NCI-H187 treated with DMSO at 0.1 percent for 48 hours (cell line): Measurements from ENCODE around the gene USP36.
"Not testable (repeated sequence)": the region's sequence is repeated elsewhere in the genome, so short reads cannot be mapped to it uniquely, and the experiment has no call there.

Experiments used
- DNase-seq: peaks from one replicate; lab custom pipeline; 2025; lab: John Stamatoyannopoulos, UW

Gene USP36

GRCh38 chr17:78790552-78790951 is 50.1 kb downstream of the USP36 start:
- DNase-seq = no peak

- DNase-seq = no peak
Measured at GRCh38 chr17:78789663-78790181, 50.9 kb downstream of the USP36 start.

- DNase-seq = no peak
Measured at GRCh38 chr17:78789149-78789662, 51.4 kb downstream of the USP36 start.

GRCh38 chr17:78788451-78788850 is 52.2 kb downstream of the USP36 start:
- DNase-seq = no peak

GRCh38 chr17:78787444-78787843 is 53.2 kb downstream of the USP36 start:
- DNase-seq = no peak

DNA sequence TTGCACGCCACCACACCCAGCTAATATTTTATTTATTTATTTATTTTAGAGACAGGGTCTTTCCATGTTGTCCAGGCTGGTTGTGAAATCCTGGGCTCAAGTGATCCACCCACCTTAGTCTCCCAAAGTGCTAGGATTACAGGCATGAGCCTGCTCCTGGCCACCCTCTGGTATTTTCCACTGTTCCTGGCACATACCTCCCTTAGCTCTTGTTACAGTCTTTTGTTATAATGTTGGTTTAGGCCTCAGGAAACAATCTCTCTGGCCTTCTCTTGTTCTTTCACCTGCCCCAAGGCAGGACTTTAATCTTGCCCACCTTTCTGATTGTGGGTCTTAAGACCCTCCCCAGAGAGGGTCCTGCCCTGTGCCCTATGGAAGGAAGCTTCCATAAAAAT is 55.0 kb downstream of the USP36 start:
- no peak for DNase-seq

DNA sequence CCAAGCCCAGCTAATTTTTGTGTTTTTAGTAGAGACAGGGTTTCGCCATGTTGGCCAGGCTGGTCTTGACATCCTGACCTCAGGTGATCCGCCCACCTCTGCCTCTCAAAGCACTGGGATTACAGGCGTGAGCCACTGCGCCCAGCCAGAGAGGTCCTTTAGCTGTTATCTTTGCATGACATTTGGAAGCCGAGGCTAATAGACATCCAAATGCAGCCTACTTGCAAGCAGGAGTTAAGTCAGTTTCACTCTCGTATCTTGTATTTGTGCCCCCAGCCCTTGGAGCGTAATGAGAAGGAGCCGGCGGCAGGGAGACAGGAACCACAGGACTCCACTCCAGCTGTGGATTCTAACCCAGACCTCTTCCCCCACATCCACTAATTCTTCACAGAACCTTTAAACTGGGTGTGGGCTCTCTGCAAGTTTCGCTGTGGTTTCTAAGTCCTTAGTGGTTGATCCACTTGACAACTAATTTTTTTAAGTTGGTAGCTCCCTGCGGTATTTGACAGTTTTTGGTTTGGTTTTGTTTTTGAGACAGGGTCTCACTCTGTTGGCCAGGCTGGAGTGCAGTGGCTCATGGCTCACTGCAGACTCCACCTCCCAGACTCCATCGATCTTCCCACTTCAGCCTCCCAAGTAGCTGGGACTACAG is 55.5 kb downstream of the USP36 start:
- DNase-seq = no peak

DNA sequence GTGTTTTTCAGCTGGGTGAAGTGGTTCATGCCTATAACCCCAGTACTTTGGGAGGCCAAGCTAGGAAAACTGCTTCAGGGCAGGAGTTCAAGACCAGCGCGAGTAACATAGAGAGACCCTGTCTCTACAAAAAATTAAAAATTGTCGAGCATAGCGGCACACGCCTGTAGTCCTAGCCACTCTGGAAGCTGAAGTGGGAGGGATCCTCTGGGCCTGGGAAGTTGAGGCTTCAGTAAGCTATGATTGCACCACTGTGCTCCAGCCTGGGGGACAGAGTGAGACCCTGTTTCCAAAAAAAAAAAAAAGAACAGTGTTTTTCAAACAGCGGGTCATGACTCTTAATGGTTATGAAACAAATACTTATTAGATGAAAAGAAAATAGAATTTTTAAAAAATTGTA is 56.3 kb downstream of the USP36 start:
- DNase-seq = no peak

GRCh38 chr17:78783711-78784324 is 56.8 kb downstream of the USP36 start:
- DNase-seq = no peak

DNA sequence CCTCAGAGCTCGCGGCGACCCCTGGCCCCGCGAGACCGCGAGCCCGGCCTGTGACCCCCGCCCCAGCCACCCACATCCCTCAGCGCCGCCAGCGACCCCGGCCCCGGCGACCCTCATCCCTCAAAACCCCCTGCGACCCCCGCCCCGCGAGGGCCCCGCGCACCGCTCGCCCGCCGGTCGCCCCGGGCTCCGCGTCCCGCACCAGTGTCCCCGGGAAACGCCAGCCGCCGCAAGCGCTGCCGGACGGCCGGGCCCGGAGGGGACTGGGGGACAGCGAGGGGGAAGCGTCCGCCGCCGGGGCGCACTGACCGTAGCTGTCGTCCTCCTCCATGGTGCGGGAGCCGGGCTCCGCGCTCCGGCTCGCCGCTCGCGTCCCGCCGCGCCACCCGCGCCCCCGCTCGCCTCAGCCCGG is 58.7 kb downstream of the USP36 start, which contains the start of gene CYTH1:
CYTH1 (minus strand) TSS at position 381 of the 412 bp plus-strand sequence; CDS start at position 331, 50 bp downstream.
- no peak for DNase-seq

GRCh38 chr17:78781104-78781892 is 59.3 kb downstream of the USP36 start:
- DNase-seq = no peak

DNA sequence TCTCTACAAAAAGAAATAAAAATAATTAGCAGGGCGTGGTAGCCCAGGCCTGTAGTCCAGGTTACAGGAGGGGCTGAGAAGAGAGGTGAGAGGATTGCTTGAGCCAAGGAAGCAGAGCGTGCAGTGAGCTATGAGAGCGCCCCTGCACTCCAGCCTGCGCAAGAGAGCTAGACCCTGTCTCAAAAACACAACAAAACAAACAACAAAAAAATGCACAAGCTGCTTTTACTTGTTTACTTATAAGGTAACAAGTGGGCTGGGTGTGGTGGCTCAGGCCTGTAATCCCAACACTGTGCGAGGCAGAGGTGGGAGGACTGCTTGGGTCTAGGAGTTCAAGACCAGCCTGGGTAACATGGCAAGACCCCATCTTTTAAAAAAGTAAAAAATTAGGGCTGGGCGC is 60.3 kb downstream of the USP36 start:
- no peak for DNase-seq

DNA sequence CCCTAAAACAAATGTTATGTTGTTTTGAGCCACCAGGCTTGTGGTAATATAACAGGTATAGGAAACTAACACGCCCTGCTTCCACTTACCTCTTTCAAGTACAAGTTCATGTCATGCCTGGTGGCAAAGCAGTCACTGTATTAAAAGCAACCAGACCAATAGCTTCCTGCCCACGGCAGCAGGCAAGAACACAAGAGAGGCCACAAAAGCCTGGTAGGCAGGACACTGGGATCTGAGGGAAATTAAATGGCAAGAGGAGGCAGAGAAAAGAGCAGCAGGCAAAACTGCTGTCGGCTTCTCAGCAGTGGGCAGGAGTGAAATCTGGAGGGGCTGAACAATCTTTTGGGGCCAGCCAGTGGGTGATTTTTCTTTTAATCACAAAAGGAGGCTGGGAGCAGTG is 60.8 kb downstream of the USP36 start:
- DNase-seq = peak; percentile 56

- DNase-seq = not testable (repeated sequence)
Measured at GRCh38 chr17:78779286-78779651, 61.3 kb downstream of the USP36 start.

DNA sequence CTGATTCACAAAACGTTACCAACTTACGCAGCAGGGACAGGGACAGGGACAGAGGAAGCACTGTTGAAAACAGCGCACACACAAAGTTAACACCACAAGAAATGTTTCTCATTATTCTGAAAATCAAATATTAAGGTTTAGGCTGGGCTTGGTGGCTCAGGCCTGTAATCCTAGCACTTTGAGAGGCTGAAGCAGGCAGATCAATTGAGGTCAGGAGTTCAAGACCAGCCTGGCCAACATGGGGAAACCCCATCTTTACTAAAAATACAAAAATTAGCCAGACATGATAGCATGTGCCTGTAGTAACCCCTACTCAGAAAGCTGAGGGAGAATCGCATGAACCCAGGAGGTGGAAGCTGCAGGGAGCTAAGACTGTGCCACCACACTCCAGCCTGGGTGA is 62.7 kb downstream of the USP36 start:
- no peak for DNase-seq

DNA sequence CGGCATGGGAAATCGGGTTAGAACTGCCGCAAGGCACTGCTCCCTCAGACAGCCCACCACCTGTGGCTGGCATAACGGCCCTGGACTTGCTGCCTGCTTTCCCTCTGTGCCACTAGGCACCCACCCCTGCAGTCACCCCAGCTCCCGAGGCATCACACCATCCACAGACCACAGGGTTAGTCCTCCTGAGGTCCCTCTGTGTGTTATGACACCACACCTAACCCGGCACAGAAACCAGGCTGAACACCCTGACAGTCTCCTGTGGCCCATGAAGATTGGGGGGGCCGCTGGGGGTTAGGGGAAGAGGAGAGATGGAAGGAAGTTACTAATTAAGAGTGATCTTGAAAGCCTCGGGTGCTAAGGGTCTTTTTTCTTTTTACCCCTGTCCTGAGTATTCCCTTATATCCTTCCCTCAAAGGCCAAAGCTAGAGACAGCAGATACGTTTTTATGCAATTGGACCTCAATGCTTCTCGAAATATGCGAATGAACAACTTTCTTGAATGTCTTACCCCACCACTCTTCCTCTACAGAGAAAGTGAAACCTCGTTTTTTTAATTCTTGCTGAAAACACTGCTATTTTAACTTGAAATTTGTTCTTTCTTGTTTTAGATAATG is 65.5 kb downstream of the USP36 start:
- DNase-seq = no peak

DNA sequence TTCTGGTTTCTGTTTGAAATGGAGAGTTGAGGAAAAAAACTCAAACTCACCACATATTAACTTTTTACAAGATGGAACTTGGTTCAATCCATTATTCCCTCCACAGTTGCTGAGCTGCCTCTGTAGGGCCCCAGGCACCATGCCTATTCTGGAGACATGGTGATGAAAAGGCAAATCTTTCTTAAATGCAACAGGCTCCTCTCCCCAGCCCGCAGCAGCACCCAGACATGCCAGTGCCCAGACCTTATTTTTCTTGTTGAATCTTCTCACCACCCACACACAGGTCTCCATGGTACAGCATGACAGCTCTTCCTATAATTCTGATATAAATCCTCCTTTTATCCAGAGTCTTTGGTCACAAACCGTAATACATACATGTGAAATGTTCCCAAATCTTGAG is 66.2 kb downstream of the USP36 start:
- no peak for DNase-seq

DNA sequence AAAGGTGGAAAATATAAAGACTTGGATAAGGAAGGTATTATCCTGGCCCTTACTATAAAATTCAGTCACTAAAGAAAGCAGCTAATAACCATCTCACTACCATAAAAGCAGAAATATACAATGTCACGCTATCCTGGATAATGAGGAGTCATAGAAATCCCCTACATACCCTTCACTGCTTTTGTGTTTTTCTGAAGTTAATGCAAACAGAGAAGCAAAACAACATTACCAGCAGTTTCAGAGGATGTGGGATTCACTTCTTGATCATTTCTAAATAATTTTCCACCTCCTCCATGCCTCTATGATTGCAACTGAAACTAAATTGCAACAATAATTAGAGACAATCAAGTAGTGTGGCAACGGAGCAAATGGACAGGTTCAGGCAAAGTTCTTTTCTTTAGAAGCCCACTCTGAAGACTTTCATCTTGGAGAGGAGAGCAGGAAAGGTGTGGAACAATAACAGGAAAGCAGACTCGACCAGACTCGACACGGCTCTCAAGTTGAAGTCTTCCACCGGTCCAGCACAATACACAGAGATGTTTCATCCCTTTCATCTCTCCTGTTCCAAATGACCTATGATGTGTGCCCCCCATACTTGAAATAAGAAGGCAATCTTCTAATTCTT is 68.7 kb downstream of the USP36 start:
- no peak for DNase-seq

GRCh38 chr17:78769196-78769773 is 71.3 kb downstream of the USP36 start:
- no peak for DNase-seq

GRCh38 chr17:78767806-78768205 is 72.8 kb downstream of the USP36 start:
- DNase-seq = no peak

DNA sequence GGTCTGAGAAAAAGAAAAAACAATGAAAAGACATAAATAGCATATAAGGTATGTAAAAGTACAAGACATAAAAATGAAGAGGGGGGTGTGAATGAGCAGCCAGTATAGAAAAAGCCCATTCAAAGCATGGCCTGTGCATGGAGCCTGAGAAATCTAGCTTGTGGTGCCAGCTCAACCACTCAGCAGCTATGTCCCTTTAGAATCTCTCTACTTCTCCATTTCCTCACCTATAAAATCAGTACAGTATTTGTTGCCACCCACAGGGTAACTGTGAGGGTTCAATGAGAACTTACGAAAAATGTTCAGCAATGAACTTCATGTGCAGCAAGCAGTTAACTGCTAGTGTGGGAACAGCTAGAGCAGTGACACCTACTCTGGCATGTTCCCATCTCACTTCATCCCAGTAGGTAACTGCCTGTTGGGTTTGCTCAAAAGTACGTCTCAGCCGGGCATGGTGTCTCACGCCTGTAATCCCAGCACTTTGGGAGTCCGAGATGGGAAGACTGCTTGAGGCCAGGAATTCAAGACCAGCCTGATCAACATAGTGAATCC is 73.8 kb downstream of the USP36 start:
- no peak for DNase-seq
